Measurements from ENCODE around the gene GPX4.

Gene GPX4

DNA sequence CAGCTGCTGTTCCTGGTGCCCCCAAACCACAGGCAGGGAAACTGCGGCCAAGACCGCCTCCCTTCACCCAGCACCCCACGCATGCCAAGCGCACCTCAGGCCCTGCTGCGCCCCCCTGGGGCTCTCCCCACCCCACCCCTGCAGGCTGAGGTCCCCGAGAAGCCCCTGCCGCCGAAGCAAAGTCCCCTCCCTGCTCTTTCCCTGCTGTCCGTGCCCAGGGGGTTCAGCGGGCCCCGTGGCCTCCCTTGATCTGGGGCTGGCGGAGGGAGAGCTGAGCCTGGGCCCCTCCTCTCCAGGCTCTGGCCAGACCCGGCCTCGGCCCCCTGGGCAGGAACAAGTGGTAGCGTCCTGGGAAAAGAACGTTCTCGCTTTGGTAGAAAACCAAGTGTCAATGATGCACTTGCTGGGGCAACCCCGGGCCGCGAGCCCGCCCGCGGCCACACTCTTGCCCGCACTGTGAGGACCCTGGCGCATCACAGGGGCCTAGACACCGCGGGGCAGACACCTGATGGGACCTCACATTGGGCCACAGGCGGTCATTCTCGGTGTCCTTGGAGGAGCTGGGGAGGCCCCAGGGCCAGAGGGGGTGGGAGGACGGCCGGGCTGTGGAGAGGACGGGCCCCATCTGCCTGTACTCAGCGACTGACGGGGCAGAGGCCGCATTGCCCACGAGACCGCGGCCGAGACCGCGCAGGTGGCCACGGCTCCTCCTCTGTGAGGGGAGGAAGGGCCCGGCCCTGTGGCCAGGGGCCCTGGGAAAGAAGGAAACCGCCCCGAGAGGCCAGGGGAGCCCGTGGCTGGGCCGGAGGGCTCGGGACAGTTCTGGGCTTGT, 29.0 kb downstream of the GPX4 start:
- DNase-seq: no peak

- no peak for DNase-seq
Observed at GRCh38 chr19:1133471-1133929, 29.7 kb downstream of the GPX4 start.

DNA sequence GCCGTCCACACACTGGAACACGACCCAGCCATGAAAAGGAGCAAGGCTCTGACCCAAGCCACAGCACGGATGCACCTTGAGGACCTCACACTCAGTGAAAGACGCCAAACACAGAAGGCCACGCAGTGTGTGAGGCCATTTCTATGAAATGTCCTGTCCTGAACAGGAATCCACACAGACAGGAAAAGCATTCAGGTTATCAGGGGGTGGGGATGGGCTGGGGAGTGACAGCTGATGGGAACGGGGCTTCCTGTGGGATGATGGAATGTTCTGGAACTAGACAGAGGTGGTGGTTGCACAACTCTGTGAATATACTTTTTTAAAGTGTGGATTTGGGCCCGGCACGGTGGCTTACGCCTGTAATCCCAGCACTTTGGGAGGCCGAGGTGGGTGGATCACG, 30.6 kb downstream of the GPX4 start:
- no peak for DNase-seq

GRCh38 chr19:1135454-1135853, 31.7 kb downstream of the GPX4 start:
- no peak for DNase-seq

DNA sequence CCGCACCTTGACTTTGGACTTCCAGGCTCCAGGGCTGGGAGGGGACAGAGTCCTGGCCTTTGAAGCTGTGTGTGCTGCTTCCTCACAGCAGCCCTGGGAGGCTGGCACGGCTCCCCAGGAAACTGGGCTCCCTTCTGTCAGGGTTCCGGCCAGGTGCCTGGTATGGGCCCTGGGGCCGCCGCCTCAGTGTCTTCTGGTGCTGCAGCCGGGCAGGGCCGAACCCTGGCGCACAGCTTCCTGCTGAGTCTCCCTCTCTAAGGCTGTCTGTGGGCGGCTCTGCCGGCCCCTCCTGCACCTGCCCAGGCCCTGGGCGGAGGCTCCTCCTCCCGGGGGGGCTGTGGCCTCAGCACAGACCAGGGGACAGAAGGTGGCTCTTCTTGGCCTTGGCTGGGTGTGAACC, 32.4 kb downstream of the GPX4 start:
- no peak for DNase-seq

DNA sequence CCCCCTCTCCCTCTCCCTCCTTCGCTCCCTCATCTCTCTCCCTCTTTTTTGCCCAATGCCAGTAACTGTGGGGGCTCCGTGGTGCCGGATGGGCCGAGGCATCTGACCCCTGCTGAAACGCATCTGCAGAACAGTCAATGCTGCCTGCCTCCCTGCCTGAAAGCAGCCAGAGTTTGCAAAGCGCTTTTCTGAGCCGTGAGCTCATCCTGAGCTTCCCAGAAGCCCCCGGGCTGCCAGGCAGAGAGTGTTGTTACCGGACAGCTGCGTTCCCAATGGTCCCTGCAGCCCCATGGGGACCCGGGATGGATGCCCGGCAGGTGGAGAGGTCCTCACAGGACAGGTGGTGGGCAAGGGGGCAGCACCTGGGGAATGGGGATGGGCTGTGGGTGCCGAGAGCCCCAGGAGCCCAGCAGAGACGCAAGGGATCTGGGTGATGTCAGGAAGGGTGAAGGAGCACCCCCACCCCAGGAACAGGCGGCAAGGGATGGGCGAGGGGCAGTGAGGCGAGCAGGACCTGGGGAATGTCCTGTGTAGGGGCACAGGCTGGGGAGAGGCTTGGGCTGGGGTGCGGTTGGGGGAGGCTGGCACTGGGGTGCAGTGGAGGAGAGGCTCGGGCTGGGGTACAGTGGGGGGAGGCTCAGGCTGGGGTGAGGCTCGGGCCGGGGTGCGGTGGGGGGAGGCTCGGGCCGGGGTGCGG, 33.0 kb downstream of the GPX4 start:
- no peak for DNase-seq

DNA sequence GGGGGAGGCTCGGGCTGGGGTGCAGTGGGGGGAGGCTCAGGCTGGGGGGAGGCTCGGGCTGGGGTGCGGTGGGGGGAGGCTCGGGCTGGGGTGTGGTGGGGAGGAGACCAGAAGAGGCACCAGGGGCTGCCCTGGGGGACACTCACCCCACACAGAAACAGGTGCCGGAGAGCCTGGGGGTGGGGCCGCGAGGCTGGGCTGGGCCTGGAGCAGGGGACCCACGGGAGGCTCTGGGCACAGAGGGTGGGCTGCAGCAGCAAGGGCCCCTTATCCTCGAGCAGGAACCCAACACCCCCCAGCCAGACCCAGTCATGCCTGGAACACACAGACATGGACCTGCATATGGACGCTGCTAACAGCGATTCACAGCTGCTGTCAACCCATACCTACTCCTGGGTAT, 34.3 kb downstream of the GPX4 start:
- no peak for DNase-seq

DNA sequence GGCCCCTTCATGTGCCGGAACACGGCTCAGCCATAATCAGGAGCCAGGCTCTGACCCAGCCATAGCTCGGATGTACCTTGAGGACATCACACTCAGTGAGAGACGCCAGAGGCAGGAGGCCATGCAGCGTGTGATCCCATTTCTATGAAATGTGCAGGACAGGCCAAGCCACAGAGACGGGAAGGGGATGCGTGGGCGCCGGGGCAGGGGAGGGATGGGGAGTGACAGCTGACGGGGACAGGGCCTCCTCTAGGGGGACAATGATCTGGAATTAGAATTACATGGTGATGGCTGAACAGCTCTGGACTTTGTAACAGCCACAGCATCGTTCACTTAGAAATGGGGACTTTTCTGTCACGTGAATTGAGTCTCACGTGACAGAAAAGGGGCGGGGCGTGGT, 35.3 kb downstream of the GPX4 start:
- DNase-seq: no peak

- DNase-seq: no peak
Observed at GRCh38 chr19:1140272-1141027, 36.7 kb downstream of the GPX4 start.

GRCh38 chr19:1141944-1142343, 38.1 kb downstream of the GPX4 start:
- DNase-seq: no peak

DNA sequence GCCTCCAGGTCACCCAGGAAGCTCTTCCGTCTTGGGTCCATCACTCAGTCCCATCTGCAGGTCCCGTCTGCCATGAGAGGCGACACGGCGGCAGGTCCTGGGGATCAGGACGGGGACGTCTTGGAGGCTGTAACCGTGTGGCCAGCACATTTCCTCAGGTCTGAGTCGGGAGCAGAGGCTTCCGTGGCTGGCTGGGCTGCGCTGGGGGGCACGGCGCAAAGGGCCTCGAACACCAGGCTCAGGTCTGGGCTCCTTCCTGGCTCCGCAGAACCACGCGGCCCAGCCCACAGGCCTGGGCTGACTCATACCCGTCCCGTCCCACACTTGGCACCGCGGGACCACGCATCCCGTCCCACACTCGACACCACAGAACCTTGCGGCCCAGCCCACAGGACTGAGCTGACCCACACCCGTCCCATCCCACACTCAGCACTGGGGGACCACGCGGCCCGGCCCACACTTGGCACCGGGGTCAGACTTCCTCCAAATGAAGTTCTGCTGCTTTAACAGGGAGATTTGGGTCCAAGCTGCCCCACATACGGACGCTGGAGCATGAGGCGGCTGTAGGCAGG, 40.1 kb downstream of the GPX4 start:
- no peak for DNase-seq

DNA sequence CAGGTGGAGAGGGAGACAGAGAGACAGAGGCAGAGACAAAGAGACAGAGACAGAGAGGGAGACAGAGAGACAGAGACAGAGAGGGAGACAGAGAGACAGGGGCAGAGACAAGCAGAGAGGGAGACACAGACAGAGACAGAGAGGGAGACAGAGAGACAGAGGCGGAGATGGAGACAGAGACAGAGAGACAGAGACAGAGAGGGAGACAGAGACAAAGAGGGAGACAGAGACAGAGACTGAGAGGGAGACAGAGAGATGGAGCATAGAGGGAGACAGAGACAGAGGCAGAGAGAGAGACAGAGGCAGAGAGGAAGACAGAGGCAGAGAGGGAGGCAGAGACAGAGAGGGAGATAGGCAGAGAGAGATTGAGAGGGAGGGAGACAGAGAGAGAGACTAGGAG, 40.9 kb downstream of the GPX4 start:
- DNase-seq: no peak

DNA sequence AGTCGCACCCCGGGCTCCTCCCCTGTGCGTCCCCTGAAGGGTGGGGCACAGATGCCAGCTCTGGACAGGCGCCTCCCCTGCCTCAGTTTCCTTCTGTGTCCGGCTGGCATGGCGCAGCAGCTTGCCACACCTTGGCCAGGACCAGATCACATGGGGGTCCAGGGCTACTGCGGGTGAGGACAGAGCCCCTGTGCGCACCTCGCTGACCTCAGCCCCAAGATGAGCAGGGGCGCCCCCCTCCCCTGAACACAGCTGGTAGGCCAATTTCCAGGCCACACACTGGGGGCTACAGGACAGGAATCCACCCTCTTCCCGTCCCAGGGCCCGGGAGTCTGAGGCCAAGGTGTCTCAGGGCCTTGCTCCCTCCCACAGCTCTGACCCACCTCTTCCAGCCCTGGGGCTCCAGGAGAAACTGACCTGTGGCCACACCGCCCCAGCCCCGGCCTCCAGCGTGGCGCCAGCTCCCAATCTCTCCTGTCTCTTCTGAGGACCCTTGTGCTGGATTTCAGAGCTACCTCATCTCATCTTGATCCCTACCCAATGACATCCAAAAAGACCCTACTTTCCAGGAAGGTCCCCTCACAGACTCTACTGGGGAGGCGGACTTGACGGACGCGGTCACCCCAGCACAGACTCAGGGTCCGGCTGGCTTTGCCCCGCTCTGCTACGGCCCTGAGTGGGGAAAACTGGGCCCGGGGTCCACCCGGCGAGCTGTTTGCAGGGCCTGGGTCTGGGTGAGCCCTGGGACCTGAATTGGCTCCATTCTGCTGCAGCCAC, 42.0 kb downstream of the GPX4 start:
- DNase-seq: no peak

DNA sequence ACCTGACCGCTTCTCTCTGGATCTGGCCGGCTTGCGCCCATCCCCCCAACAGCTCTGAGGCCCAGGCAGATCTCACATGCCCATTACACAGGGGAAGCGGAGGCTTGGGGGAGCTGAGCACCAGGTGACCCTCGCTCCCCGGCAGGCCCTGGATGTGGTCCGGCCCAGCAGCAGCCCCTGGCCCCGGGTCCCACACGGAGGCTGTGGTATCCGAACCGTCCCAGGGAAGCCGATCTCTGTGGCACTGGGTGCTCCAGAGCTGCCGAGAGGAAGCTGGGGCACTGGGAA, 42.6 kb downstream of the GPX4 start:
- DNase-seq: no peak

GRCh38 chr19:1146858-1147780, 43.3 kb downstream of the GPX4 start:
- DNase-seq: no peak

DNA sequence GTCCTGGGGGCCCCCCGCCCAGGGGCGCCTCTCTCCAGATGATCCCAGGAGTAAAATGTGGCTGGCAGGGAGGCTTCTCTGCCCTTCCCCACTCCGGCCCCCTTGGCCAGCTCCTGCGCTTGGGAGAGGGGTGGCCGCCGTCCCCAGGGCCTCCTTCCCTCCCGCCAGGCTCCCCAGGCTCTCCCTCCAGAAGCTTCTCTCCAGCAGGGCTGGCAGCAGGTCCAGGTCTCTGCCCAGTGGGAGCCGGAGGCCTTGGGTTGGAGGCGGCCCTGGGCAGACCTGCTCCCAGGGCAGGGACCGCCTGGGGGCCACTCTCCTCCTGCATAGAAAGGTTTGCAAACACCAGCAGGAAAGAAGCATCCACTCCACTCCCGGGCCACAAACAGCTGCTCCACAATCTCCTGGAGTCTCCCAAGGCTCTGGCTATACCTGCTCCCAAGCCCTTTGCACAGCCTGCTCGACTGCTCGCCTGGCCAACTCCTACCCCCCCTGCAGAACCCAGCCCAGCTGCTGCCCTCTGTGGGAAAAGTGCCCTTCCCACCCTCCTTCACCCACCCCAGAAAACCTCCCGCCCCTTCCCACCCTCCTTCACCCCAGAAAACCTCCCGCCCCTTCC, 44.2 kb downstream of the GPX4 start:
- DNase-seq: no peak

DNA sequence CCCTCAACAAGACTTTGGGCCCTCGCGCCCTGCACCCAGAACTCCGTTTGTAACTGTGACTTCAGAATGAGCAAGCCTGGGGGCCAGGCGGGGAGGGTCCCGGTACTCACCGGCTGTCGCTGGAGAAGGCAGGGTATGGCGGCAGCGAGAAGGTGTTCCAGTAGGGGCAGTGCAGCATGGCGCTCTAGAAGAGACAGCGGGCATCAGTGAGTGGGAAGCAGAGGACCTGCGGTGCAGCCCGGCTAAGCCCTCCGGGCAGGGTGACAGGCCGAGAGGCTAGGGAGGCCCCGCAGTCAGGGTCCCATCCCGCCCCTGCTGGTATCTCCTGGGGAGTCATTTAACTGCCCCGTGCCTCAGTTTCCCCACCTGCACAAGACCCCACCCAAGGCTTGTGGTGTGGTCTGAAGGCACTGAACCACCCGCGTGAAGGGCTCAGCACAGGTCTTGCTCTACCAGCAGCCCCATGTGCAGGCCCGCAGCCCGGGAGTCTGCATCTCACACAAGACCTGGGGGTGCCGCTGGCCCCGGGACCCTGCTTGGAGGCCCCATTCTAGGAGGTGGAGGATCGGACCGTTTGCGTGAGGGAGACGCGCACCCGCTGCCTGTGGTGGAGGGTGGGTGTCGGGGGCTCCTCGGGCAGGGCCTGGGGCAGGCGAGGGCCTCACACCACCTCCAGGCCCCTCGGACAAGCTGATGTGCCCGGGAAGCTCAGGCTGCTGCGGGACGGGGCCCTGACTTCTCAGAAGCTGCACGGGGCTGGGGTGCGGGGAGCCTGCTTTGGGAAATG, 45.7 kb downstream of the GPX4 start:
- DNase-seq: no peak

DNA sequence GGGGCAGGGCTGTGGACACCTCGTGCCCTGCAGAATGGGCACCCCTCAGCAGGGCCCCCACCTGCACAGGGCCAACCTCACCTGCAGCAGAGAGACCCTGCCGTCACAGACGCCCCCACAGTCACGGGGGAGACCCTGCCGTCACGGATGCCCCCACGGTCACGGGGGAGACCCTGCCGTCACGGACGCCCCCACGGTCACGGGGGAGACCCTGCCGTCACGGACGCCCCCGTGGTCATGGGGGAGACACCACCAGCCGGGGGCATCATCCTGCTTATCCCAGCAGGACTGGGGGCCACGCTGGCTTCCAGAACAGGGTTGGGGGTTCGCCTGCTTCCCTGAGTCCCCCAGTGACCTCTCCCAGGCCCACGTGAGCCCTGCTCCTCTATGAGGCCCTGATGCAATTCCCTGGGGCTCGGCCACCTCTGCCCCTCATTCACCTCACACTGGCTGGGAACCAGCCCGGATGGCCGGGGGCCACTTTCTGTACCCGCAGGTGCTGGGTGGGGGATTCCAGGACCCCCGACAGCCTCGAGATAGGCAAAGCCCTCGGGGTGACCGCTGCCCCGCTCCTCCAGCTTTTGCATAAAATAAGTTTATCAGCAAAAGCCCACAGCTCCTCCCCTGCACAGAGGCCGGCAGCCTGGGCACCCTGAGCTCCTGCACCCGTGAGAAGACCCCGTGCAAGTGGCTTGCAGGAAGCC, 46.7 kb downstream of the GPX4 start:
- DNase-seq: no peak

GRCh38 chr19:1151037-1151724, 47.4 kb downstream of the GPX4 start:
- DNase-seq: no peak
